Ishikawa (cell line): Measurements from ENCODE around the gene ABHD1.

Source experiments
- CEBPB ChIP-seq: IDR thresholded peaks from 2 replicates; pipeline ENCODE4 v1.6.1; 2012
- CREB1 ChIP-seq: IDR thresholded peaks from 2 replicates; pipeline ENCODE4 v1.6.1; 2012; ENCODE audit warnings: low read depth
- EGR1 ChIP-seq: IDR thresholded peaks from 2 replicates; pipeline ENCODE4 v1.6.1; 2012
- EP300 ChIP-seq: IDR thresholded peaks from 2 replicates; pipeline ENCODE4 v1.6.1; 2012; ENCODE audit warnings: borderline replicate concordance
- FOXM1 ChIP-seq: IDR thresholded peaks from 2 replicates; pipeline ENCODE4 v1.6.1; 2012; ENCODE audit warnings: low read depth, borderline replicate concordance
- MAX ChIP-seq: IDR thresholded peaks from 2 replicates; pipeline ENCODE4 v1.6.1; 2012
- NFIC ChIP-seq: IDR thresholded peaks from 2 replicates; pipeline ENCODE4 v1.6.1; 2012
- RAD21 ChIP-seq: IDR thresholded peaks from 2 replicates; pipeline ENCODE4 v1.6.1; 2012; ENCODE audit warnings: low read depth
- REST ChIP-seq: IDR thresholded peaks from 2 replicates; pipeline ENCODE4 v1.6.1; 2012; ENCODE audit warnings: low read depth, mild to moderate bottlenecking
- TAF1 ChIP-seq: IDR thresholded peaks from 2 replicates; pipeline ENCODE4 v1.6.1; 2012; ENCODE audit warnings: low read depth, mild to moderate bottlenecking
- TCF12 ChIP-seq: IDR thresholded peaks from 2 replicates; pipeline ENCODE4 v1.6.1; 2012; ENCODE audit warnings: low read depth
- TEAD4 ChIP-seq: IDR thresholded peaks from 2 replicates; pipeline ENCODE4 v1.6.1; 2012
- USF1 ChIP-seq: IDR thresholded peaks from 2 replicates; pipeline ENCODE4 v1.6.1; 2012
- YY1 ChIP-seq: IDR thresholded peaks from 2 replicates; pipeline ENCODE4 v1.6.1; 2012; ENCODE audit warnings: low read depth
- ZBTB7A ChIP-seq: IDR thresholded peaks from 2 replicates; pipeline ENCODE4 v1.6.1; 2012; ENCODE audit warnings: low read depth

The ABHD1 gene

GRCh38 chr2:27133195-27133875 lies 9.7 kb downstream of the ABHD1 start:
- TF ChIP-seq TAF1 (peak; percentile 15; the same call in 1 of the 2 replicates), ZBTB7A (no peak), REST (no peak), CREB1 (no peak), NFIC (no peak)

GRCh38 chr2:27133905-27134780 lies 10.5 kb downstream of the ABHD1 start, which contains the start of gene PREB:
Gene PREB (minus strand): TSS chr2:27134636. CDS start chr2:27134421, 215 bp downstream.
- TF ChIP-seq EP300, result no peak
- peak; percentile 68; the same call in 1 of the 2 replicates for TF ChIP-seq ZBTB7A
- TF ChIP-seq CREB1, result peak; percentile 51; the same call in 1 of the 2 replicates
- no peak for TF ChIP-seq NFIC
- no peak for TF ChIP-seq CEBPB
- TF ChIP-seq TAF1, result peak; percentile 81
- no peak for TF ChIP-seq TCF12
- TF ChIP-seq EGR1, result no peak
- TF ChIP-seq USF1, result no peak
- no peak for TF ChIP-seq RAD21
- TF ChIP-seq YY1, result no peak; the same call in 1 of the 2 replicates
- TF ChIP-seq TEAD4, result no peak

- TF ChIP-seq EGR1 (peak; percentile 64), YY1 (peak; percentile 97; the same call in 1 of the 2 replicates), ZBTB7A (no peak)
Observed at GRCh38 chr2:27134781-27135477, 11.3 kb downstream of the ABHD1 start.

GRCh38 chr2:27135478-27135955 lies 11.9 kb downstream of the ABHD1 start:
- TF ChIP-seq REST, result no peak
- no peak for TF ChIP-seq FOXM1
- TF ChIP-seq CEBPB, result no peak
- no peak for TF ChIP-seq YY1
- TF ChIP-seq EGR1, result no peak
- TF ChIP-seq EP300, result no peak
- TF ChIP-seq RAD21, result no peak
- no peak for TF ChIP-seq CREB1
- TF ChIP-seq NFIC, result no peak

GRCh38 chr2:27136751-27137150 lies 13.1 kb downstream of the ABHD1 start:
- TF ChIP-seq USF1, result no peak
- no peak for TF ChIP-seq CEBPB

GRCh38 chr2:27137322-27137935 lies 13.8 kb downstream of the ABHD1 start:
- no peak for TF ChIP-seq CREB1
- no peak for TF ChIP-seq TEAD4
- no peak for TF ChIP-seq TAF1
- TF ChIP-seq MAX, result no peak
- no peak for TF ChIP-seq REST
- TF ChIP-seq RAD21, result no peak
- TF ChIP-seq EGR1, result no peak
- TF ChIP-seq ZBTB7A, result no peak
- no peak for TF ChIP-seq EP300
- TF ChIP-seq YY1, result no peak
- no peak for TF ChIP-seq CEBPB
- TF ChIP-seq NFIC, result no peak
- no peak for TF ChIP-seq TCF12
- no peak for TF ChIP-seq USF1
- no peak for TF ChIP-seq FOXM1
